Heart left ventricle (tissue), 13 donors: Measurements from ENCODE around the gene KIRREL3.

Experiments used
- POLR2A ChIP-seq, 2 donors: fragments of 450-650 bp; IDR thresholded peaks; one replicate each; pipeline ENCODE4 v1.6.1; 2017; ENCODE audit warnings: antibody characterized with exemption in 2 of 2, mild to moderate bottlenecking in 2 of 2, moderate library complexity in 2 of 2
- TF ChIP-seq, protein P1 (sequence below), 12 donors: fragments of 200-600 bp; sonication (generic) in 4 of 12; IDR thresholded peaks; one replicate each; pipeline versions ENCODE4 v1.5.0 to v1.8.0; 2018 to 2022; ENCODE audit warnings: antibody characterized with exemption in 12 of 12, mild to moderate bottlenecking in 5 of 12
- donor health status: ischemic (EF 13 %, LVEDD 7.1; RV severe dilation, severe dysfunction).
- donor health status: DM: no; HTN: yes; CAD: no.
- donor health status: DM: no; HTN: no; CAD: no.
- donor health status: ischemic (EF 25% LVEDD 6.9; RV normal size, moderate dysfunction).
- donor health status: ischemic (EF 25% LVEDD 5.7; RV mildly dilated, moderate dysfunction).
- donor health status: ischemic (EF 35%, LVEDD 5.7; RV mildly dilated, moderate dysfunction).
- donor health status: nonischemic (EF 11% LVEDD 7.7; RV severe dilation, severe dysfunction).
- donor health status: DM: yes; HTN: yes; CAD: no.
- donor health status: PGD.
- donor health status: ischemic (EF 29% LVEDD 5.4; RV normal size, mild dysfunction).
- donor health status: nonischemic (EF 23%, LVEDD 6.1; RV moderate dilation, normal function).

DNA sequence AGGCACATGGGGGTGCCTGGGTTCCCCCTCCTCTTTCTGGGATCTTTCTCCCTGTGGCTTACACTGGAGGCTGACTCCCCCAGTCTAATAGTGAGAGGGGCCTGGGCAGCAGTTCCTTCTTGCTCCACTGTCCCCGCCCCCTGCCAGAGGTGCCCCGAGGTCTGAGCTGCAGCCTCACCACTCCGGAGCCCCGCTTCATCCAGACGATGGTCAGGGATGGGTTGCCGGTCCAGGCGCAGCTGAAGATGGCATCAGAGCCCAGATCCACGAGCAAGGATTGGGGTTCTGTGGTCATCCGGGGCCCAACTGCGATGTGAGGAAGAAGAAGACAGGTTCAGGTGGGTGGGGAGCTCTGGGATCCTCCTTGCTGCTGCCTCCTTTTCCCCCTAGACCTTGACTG is 554.0 kb downstream of the KIRREL3 start:
- TF ChIP-seq POLR2A (IDR thresholded peaks at IDR 0.05), result no peak
- TF ChIP-seq, protein P1, sequence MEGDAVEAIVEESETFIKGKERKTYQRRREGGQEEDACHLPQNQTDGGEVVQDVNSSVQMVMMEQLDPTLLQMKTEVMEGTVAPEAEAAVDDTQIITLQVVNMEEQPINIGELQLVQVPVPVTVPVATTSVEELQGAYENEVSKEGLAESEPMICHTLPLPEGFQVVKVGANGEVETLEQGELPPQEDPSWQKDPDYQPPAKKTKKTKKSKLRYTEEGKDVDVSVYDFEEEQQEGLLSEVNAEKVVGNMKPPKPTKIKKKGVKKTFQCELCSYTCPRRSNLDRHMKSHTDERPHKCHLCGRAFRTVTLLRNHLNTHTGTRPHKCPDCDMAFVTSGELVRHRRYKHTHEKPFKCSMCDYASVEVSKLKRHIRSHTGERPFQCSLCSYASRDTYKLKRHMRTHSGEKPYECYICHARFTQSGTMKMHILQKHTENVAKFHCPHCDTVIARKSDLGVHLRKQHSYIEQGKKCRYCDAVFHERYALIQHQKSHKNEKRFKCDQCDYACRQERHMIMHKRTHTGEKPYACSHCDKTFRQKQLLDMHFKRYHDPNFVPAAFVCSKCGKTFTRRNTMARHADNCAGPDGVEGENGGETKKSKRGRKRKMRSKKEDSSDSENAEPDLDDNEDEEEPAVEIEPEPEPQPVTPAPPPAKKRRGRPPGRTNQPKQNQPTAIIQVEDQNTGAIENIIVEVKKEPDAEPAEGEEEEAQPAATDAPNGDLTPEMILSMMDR (IDR thresholded peaks at IDR 0.05), result no peak
